Activated CD8-positive, alpha-beta memory T cell treated with anti-CD3 and anti-CD28 coated beads, Interleukin-2, amount 50 U/mL, for 24 hours (primary cell): ENCODE results near the gene PSPH.

Experiments used
- DNase-seq: peaks from one replicate; pipeline ENCODE4 v3.0.0-alpha.2; 2020; ENCODE audit errors: extremely low read depth

PSPH gene

GRCh38 chr7:56007167-56007652 lies 44.0 kb downstream of the PSPH start:
- DNase-seq, result no peak

- DNase-seq, result no peak
Measured at GRCh38 chr7:56003749-56004148, 47.5 kb downstream of the PSPH start.

- no peak for DNase-seq
Measured at GRCh38 chr7:55996856-55997500, 54.3 kb downstream of the PSPH start.

- no peak for DNase-seq
Measured at GRCh38 chr7:55992346-55992745, 58.9 kb downstream of the PSPH start.

GRCh38 chr7:55983537-55983936 lies 67.7 kb downstream of the PSPH start:
- DNase-seq, result no peak

- no peak for DNase-seq
Measured at GRCh38 chr7:55980266-55980665, 71.0 kb downstream of the PSPH start.

- DNase-seq, result no peak
Measured at GRCh38 chr7:55977831-55978230, 73.4 kb downstream of the PSPH start.

- no peak for DNase-seq
Measured at GRCh38 chr7:55975988-55976633, 75.1 kb downstream of the PSPH start.

- DNase-seq, result no peak
Measured at GRCh38 chr7:55973747-55974250, 77.4 kb downstream of the PSPH start.

- DNase-seq, result no peak
Measured at GRCh38 chr7:55970978-55971377, 80.3 kb downstream of the PSPH start.

GRCh38 chr7:55970561-55970960 lies 80.7 kb downstream of the PSPH start:
- DNase-seq, result no peak

GRCh38 chr7:55969391-55969790 lies 81.9 kb downstream of the PSPH start:
- DNase-seq, result no peak

GRCh38 chr7:55966851-55967250 lies 84.4 kb downstream of the PSPH start:
- DNase-seq, result no peak

GRCh38 chr7:55965805-55966421 lies 85.3 kb downstream of the PSPH start:
- no peak for DNase-seq

- no peak for DNase-seq
Measured at GRCh38 chr7:55965100-55965470, 86.2 kb downstream of the PSPH start.

- DNase-seq, result no peak
Measured at GRCh38 chr7:55964261-55965099, 86.8 kb downstream of the PSPH start, which contains the start of gene NIPSNAP2. Gene NIPSNAP2 (plus strand): TSS chr7:55964585. CDS start chr7:55964610, 25 bp downstream.

GRCh38 chr7:55963584-55964168 lies 87.6 kb downstream of the PSPH start:
- no peak for DNase-seq

- no peak for DNase-seq
Measured at GRCh38 chr7:55962014-55962413, 89.2 kb downstream of the PSPH start.
